ENCODE measurements around the gene GARIN1A.

- TF ChIP-seq CTCF (IDR thresholded peaks at IDR 0.05; ENCODE audit: low read depth, low read length) (no peak), EZH2phosphoT487 (IDR thresholded peaks at IDR 0.05; ENCODE audit: low read depth) (no peak)
Observed at GRCh38 chr7:128681794-128682537, 9.9 kb downstream of the GARIN1A start.
